ENCODE data around the gene DIPK1A.

- TF ChIP-seq CTCF (IDR thresholded peaks at IDR 0.05), result no peak
- TF ChIP-seq ZFX (IDR thresholded peaks at IDR 0.05; ENCODE audit: borderline replicate concordance), result no peak
These were observed 48.0 kb downstream of the DIPK1A start for GRCh38 chr1:92913093-92913819.
